Bronchial epithelial cell (primary cell): Measurements from ENCODE around the gene CRTAC1. TPM values are rescaled to one million over a fixed set of nuclear protein-coding genes. Genes with fewer than 3 reads are reported as not detected.

Source experiments
- DNase-seq: peaks from one replicate; pipeline ENCODE4 v3.0.0-alpha.2; 2010; ENCODE audit warnings: low read depth
- FAIRE-seq: peaks from 2 replicates; lab custom pipeline; 2011; peaks lifted over from hg19 to GRCh38; lab: Jason Lieb, UNC
- H3K27me3 ChIP-seq: 2 replicates; pipeline ENCODE4 v1.5.1; 2011; ENCODE audit warnings: low read length; ENCODE audit not compliant: control insufficient read depth, insufficient read depth
- H3K36me3 ChIP-seq: 2 replicates; pipeline ENCODE4 v1.5.1; 2011; ENCODE audit warnings: low read length; ENCODE audit not compliant: control insufficient read depth, insufficient read depth
- H3K4me3 ChIP-seq: 2 replicates; pipeline ENCODE4 v1.5.1; 2011; ENCODE audit warnings: mild to moderate bottlenecking, low read depth, low read length, control low read depth
- total RNA-seq: library from RNA; depleted of rRNA; stranded (reverse); fragments of >200 nt; gene quantifications from 2 replicates; pipeline ENCODE4 v1.2.1, GENCODE V29; 2014
- TF ChIP-seq, protein P1 (sequence below): IDR thresholded peaks from 2 replicates; pipeline ENCODE4 v1.5.1; 2011; ENCODE audit warnings: mild to moderate bottlenecking, moderate library complexity, low read length, control low read depth, inconsistent platforms; ENCODE audit not compliant: insufficient read depth, severe bottlenecking

CRTAC1 gene
- total RNA-seq, 1 donor from 2014 or later: not detected

GRCh38 chr10:97889461-97890265 lies 140.8 kb downstream of the CRTAC1 start:
- peak; percentile 75 for FAIRE-seq
- no peaks in the 10 kb centered on the region for H3K36me3 ChIP-seq
- DNase-seq: peak; percentile 91
- H3K4me3 ChIP-seq: no peak overlapping the region
- peaks cover 2% of the 10 kb centered on the region for H3K27me3 ChIP-seq
- TF ChIP-seq, protein P1, sequence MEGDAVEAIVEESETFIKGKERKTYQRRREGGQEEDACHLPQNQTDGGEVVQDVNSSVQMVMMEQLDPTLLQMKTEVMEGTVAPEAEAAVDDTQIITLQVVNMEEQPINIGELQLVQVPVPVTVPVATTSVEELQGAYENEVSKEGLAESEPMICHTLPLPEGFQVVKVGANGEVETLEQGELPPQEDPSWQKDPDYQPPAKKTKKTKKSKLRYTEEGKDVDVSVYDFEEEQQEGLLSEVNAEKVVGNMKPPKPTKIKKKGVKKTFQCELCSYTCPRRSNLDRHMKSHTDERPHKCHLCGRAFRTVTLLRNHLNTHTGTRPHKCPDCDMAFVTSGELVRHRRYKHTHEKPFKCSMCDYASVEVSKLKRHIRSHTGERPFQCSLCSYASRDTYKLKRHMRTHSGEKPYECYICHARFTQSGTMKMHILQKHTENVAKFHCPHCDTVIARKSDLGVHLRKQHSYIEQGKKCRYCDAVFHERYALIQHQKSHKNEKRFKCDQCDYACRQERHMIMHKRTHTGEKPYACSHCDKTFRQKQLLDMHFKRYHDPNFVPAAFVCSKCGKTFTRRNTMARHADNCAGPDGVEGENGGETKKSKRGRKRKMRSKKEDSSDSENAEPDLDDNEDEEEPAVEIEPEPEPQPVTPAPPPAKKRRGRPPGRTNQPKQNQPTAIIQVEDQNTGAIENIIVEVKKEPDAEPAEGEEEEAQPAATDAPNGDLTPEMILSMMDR: no peak

- DNase-seq: peak; percentile 79
- FAIRE-seq: no peak
- Histone ChIP-seq H3K36me3 (no peaks in the 10 kb centered on the region), H3K27me3 (no peaks in the 10 kb centered on the region), H3K4me3 (no peak overlapping the region)
- TF ChIP-seq, protein P1: no peak
Measured at GRCh38 chr10:97888641-97889262, 141.7 kb downstream of the CRTAC1 start.

DNA sequence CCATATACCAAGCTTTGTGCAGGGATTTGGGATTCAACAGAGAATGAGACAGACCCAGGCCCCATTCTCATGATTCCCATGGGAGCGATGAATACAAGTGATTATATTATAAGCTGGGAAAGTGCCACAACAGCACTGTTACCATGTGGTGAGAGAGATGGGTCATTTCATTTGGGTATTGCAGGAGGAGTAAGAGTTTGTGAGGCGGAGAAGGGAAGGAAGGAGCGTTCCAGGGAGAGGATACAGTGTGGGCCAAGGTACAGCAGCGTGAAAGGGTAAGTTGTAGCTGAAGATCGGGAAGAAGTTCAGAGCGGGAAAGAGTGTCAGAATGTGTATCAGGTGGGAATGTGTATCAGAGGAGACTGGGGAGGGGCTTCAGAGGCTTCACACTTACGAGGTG lies 142.3 kb downstream of the CRTAC1 start:
- Histone ChIP-seq H3K36me3 (no peaks in the 10 kb centered on the region), H3K27me3 (no peaks in the 10 kb centered on the region), H3K4me3 (no peak overlapping the region)
- TF ChIP-seq, protein P1: no peak
- DNase-seq (no peak), FAIRE-seq (no peak)

DNA sequence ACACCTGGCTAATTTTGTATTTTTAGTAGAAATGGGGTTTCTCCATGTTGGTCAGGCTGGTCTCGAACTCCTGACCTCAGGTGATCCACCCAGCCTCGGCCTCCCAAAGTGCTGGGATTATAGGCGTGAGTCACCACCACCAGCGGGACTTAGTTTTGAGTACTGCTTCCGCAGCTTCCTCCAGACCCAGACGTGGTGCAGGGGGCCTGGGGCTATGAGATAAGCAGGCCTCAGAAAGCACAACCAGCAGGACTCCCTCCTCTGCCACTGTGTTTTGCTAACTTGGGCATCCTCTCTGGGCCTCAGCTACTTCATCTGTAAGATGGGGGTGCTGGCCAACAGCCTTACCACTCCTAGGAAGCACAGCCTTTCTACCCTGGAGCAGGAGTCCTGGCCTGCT lies 143.0 kb downstream of the CRTAC1 start:
- no peak for DNase-seq
- H3K4me3 ChIP-seq: no peak overlapping the region
- no peaks in the 10 kb centered on the region for H3K36me3 ChIP-seq
- H3K27me3 ChIP-seq: no peaks in the 10 kb centered on the region
- no peak for FAIRE-seq
- TF ChIP-seq, protein P1: no peak

DNA sequence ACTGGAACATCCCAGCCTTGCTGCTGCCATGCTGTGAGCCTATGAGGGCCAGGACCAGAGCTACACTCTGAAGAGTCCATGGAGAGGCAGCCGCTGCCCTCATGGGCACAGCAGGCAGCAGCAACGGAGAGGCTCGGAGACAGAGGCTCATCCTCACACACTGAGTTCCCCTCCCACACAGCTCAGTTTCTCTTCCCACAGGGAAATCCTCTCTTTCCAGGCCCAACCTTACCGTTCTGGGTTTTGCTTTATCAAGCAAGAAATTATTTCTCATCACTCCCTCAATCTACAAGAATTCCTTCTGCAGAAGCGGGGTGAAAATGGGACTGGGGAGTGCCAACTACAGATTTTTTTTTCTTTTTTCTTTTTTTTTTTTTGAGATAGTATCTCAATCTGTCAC lies 144.1 kb downstream of the CRTAC1 start:
- Histone ChIP-seq H3K36me3 (no peaks in the 10 kb centered on the region), H3K4me3 (no peak overlapping the region), H3K27me3 (no peaks in the 10 kb centered on the region)
- no peak for FAIRE-seq
- TF ChIP-seq, protein P1: no peak
- no peak for DNase-seq
